Thoracic aorta (tissue), 2 donors: ENCODE measurements around the gene HEXD. TPM values are rescaled to one million over a fixed set of nuclear protein-coding genes. Genes with fewer than 3 reads are reported as not detected.

ENCODE experiments used
- ATAC-seq: fragments of 150-250 bp; one replicate; pipeline ENCODE4 v1.8.0; 2017; ENCODE audit warnings: low read depth; ENCODE audit not compliant: insufficient number of reproducible peaks, low FRiP score
- DNase-seq: peaks from one replicate; pipeline ENCODE4 v3.0.0-alpha.2; 2020; ENCODE audit warnings: low spot score
- H3K27ac ChIP-seq, 2 donors: fragments of 200-600 bp; sonication (generic); 1 replicate in 1 of 2; 2 replicates in 1 of 2; pipeline ENCODE4 v1.5.1; 2016; ENCODE audit warnings: mild to moderate bottlenecking in 2 of 2, moderate library complexity in 2 of 2
- H3K27me3 ChIP-seq: fragments of 200-600 bp; sonication (generic); replicated peaks from 2 replicates; pipeline ENCODE4 v1.6.0; 2016; ENCODE audit warnings: mild to moderate bottlenecking; ENCODE audit not compliant: insufficient read depth
- H3K36me3 ChIP-seq: fragments of 200-600 bp; sonication (generic); one replicate; pipeline ENCODE4 v1.5.1; 2016
- H3K4me1 ChIP-seq, 2 donors: fragments of 200-600 bp; sonication (generic); 1 replicate in 1 of 2; 2 replicates in 1 of 2; pipeline versions ENCODE4 v1.5.1 to v1.6.0; 2016; ENCODE audit warnings: low read depth in 2 of 2, mild to moderate bottlenecking in 1 of 2; ENCODE audit not compliant: control insufficient read depth in 1 of 2
- H3K4me3 ChIP-seq: fragments of 200-600 bp; sonication (generic); 2 replicates; pipeline ENCODE4 v1.5.1; 2016; ENCODE audit warnings: mild to moderate bottlenecking
- H3K9me3 ChIP-seq: fragments of 200-600 bp; sonication (generic); 2 replicates; pipeline ENCODE4 v1.5.1; 2016
- CTCF ChIP-seq: fragments of 200-600 bp; sonication (generic); IDR thresholded peaks from one replicate; pipeline ENCODE4 v1.5.1; 2019; ENCODE audit warnings: antibody characterized with exemption
- total RNA-seq, 2 donors: library from RNA; depleted of rRNA; stranded (reverse); fragments of >200 nt; gene quantifications; one replicate each; pipeline versions ENCODE4 v1.1.0 to v1.2.3, GENCODE V29; 2016

Gene HEXD
- total RNA-seq, 2 donors from 2014 or later, result 31.4 to 34.7 TPM

GRCh38 chr17:82392941-82393340 is 25.2 kb upstream of the HEXD start:
- no peaks in the 10 kb centered on the region for H3K36me3 ChIP-seq

GRCh38 chr17:82394278-82394677 is 23.9 kb upstream of the HEXD start:
- peaks cover 0 to 8% of the 10 kb centered on the region in 2 donors for H3K4me1 ChIP-seq
- H3K27ac ChIP-seq, result no peak overlapping the region
- ATAC-seq, result no peak
- H3K36me3 ChIP-seq, result no peaks in the 10 kb centered on the region
- DNase-seq, result no peak
- no peak overlapping the region for H3K4me3 ChIP-seq
- H3K27me3 ChIP-seq, result no peaks in the 10 kb centered on the region
- H3K9me3 ChIP-seq, result no peaks in the 10 kb centered on the region
- no peak for TF ChIP-seq CTCF

More at GRCh38 chr17:82392941-82393340, 25.2 kb upstream of the HEXD start:
- Histone ChIP-seq H3K9me3 (no peaks in the 10 kb centered on the region), H3K27ac (no peak overlapping the region), H3K4me1 (no peaks in the 10 kb centered on the region), H3K4me3 (no peak overlapping the region), H3K27me3 (no peaks in the 10 kb centered on the region)
- ATAC-seq (no peak), DNase-seq (no peak)
- TF ChIP-seq CTCF, result no peak

- DNase-seq (no peak), ATAC-seq (no peak)
- H3K27me3 ChIP-seq, result no peaks in the 10 kb centered on the region
- no peaks in the 10 kb centered on the region for H3K9me3 ChIP-seq
- H3K4me1 ChIP-seq, result peaks cover 3 to 13% of the 10 kb centered on the region in 2 donors
- peaks cover under 1% of the 10 kb centered on the region for H3K36me3 ChIP-seq
- TF ChIP-seq CTCF, result no peak
- no peak overlapping the region for H3K4me3 ChIP-seq
- H3K27ac ChIP-seq, result no peak overlapping the region
These were observed 21.3 kb upstream of the HEXD start for GRCh38 chr17:82396601-82397435.

- no peak for TF ChIP-seq CTCF
- H3K9me3 ChIP-seq, result no peaks in the 10 kb centered on the region
- H3K36me3 ChIP-seq, result peaks cover 3% of the 10 kb centered on the region
- no peak overlapping the region for H3K27ac ChIP-seq
- H3K4me3 ChIP-seq, result no peak overlapping the region
- peaks cover 3 to 13% of the 10 kb centered on the region in 2 donors for H3K4me1 ChIP-seq
- DNase-seq, result no peak
- no peak for ATAC-seq
- no peaks in the 10 kb centered on the region for H3K27me3 ChIP-seq
These were observed 20.5 kb upstream of the HEXD start for GRCh38 chr17:82397449-82398335.

GRCh38 chr17:82399041-82399441 is 19.1 kb upstream of the HEXD start:
- no peaks in the 10 kb centered on the region for H3K9me3 ChIP-seq
- H3K4me3 ChIP-seq, result no peak overlapping the region
- no peaks in the 10 kb centered on the region for H3K27me3 ChIP-seq
- TF ChIP-seq CTCF, result no peak
- ATAC-seq (no peak), DNase-seq (no peak)
- peaks cover 3 to 13% of the 10 kb centered on the region in 2 donors for H3K4me1 ChIP-seq
- H3K27ac ChIP-seq, result no peak overlapping the region
- peaks cover 10% of the 10 kb centered on the region for H3K36me3 ChIP-seq
